ENCODE measurements around the gene SERPINE2.

The SERPINE2 gene

GRCh38 chr2:223979730-223980396 lies 59.2 kb downstream of the SERPINE2 start:
- no peaks in the 10 kb centered on the region for H3K36me3 Mint-ChIP-seq
- no peaks in the 10 kb centered on the region for H3K9me3 Mint-ChIP-seq
- no peak overlapping the region for H3K4me3 Mint-ChIP-seq
- H3K27ac Mint-ChIP-seq = no peak overlapping the region
- H3K4me1 Mint-ChIP-seq = no peaks in the 10 kb centered on the region
- no peak for ATAC-seq
- H3K27me3 Mint-ChIP-seq = peaks cover 6% of the 10 kb centered on the region

- no peaks in the 10 kb centered on the region for H3K9me3 Mint-ChIP-seq
- no peaks in the 10 kb centered on the region for H3K27me3 Mint-ChIP-seq
- ATAC-seq = no peak
- H3K4me3 Mint-ChIP-seq = no peak overlapping the region
- no peak overlapping the region for H3K27ac Mint-ChIP-seq
- H3K36me3 Mint-ChIP-seq = no peaks in the 10 kb centered on the region
- no peaks in the 10 kb centered on the region for H3K4me1 Mint-ChIP-seq
Measured at GRCh38 chr2:223978451-223978850, 60.6 kb downstream of the SERPINE2 start.

GRCh38 chr2:223976635-223977226 lies 62.4 kb downstream of the SERPINE2 start:
- Mint-ChIP-seq H3K27me3 (no peaks in the 10 kb centered on the region), H3K27ac (no peak overlapping the region), H3K4me1 (no peaks in the 10 kb centered on the region), H3K36me3 (no peaks in the 10 kb centered on the region), H3K4me3 (no peak overlapping the region), H3K9me3 (no peaks in the 10 kb centered on the region)
- ATAC-seq = no peak

- H3K9me3 Mint-ChIP-seq = no peaks in the 10 kb centered on the region
- no peak overlapping the region for H3K27ac Mint-ChIP-seq
- H3K4me1 Mint-ChIP-seq = peaks cover 8% of the 10 kb centered on the region
- no peaks in the 10 kb centered on the region for H3K27me3 Mint-ChIP-seq
- ATAC-seq = no peak
- H3K4me3 Mint-ChIP-seq = no peak overlapping the region
- H3K36me3 Mint-ChIP-seq = peaks cover 10% of the 10 kb centered on the region
Measured at GRCh38 chr2:223973606-223974005, 65.5 kb downstream of the SERPINE2 start.

- Mint-ChIP-seq H3K4me1 (peaks cover 8% of the 10 kb centered on the region), H3K9me3 (no peaks in the 10 kb centered on the region), H3K36me3 (peaks cover 10% of the 10 kb centered on the region), H3K4me3 (no peak overlapping the region), H3K27me3 (no peaks in the 10 kb centered on the region), H3K27ac (no peak overlapping the region)
- no peak for ATAC-seq
Measured at GRCh38 chr2:223972656-223973102, 66.4 kb downstream of the SERPINE2 start.

- Mint-ChIP-seq H3K4me1 (peaks cover 8% of the 10 kb centered on the region), H3K4me3 (no peak overlapping the region), H3K36me3 (peaks cover 12% of the 10 kb centered on the region), H3K9me3 (no peaks in the 10 kb centered on the region), H3K27ac (no peak overlapping the region), H3K27me3 (no peaks in the 10 kb centered on the region)
- ATAC-seq = no peak
Measured at GRCh38 chr2:223971731-223972130, 67.4 kb downstream of the SERPINE2 start.

- no peaks in the 10 kb centered on the region for H3K9me3 Mint-ChIP-seq
- H3K27ac Mint-ChIP-seq = no peak overlapping the region
- no peak overlapping the region for H3K4me3 Mint-ChIP-seq
- no peaks in the 10 kb centered on the region for H3K27me3 Mint-ChIP-seq
- no peak for ATAC-seq
- H3K36me3 Mint-ChIP-seq = peaks cover 22% of the 10 kb centered on the region
- H3K4me1 Mint-ChIP-seq = peaks cover 8% of the 10 kb centered on the region
Measured at GRCh38 chr2:223970343-223971128, 68.5 kb downstream of the SERPINE2 start.

GRCh38 chr2:223969856-223970255 lies 69.2 kb downstream of the SERPINE2 start:
- Mint-ChIP-seq H3K9me3 (no peaks in the 10 kb centered on the region), H3K4me3 (no peak overlapping the region), H3K27ac (no peak overlapping the region), H3K4me1 (peaks cover 8% of the 10 kb centered on the region), H3K36me3 (peaks cover 22% of the 10 kb centered on the region), H3K27me3 (no peaks in the 10 kb centered on the region)
- ATAC-seq = no peak

- Mint-ChIP-seq H3K27me3 (no peaks in the 10 kb centered on the region), H3K27ac (no peak overlapping the region), H3K4me3 (no peak overlapping the region), H3K9me3 (no peaks in the 10 kb centered on the region), H3K36me3 (peaks cover 22% of the 10 kb centered on the region), H3K4me1 (peaks cover 8% of the 10 kb centered on the region)
- ATAC-seq = no peak
Measured at GRCh38 chr2:223969315-223969714, 69.8 kb downstream of the SERPINE2 start.

- peaks cover 26% of the 10 kb centered on the region for H3K36me3 Mint-ChIP-seq
- H3K4me3 Mint-ChIP-seq = no peak overlapping the region
- no peaks in the 10 kb centered on the region for H3K9me3 Mint-ChIP-seq
- peaks cover 8% of the 10 kb centered on the region for H3K4me1 Mint-ChIP-seq
- no peak overlapping the region for H3K27ac Mint-ChIP-seq
- ATAC-seq = no peak
- H3K27me3 Mint-ChIP-seq = no peaks in the 10 kb centered on the region
Measured at GRCh38 chr2:223967981-223968380, 71.1 kb downstream of the SERPINE2 start.

- Mint-ChIP-seq H3K4me3 (peak overlapping the region; percentile 39), H3K36me3 (peaks cover 30% of the 10 kb centered on the region), H3K27ac (peak overlapping the region; percentile 19), H3K27me3 (no peaks in the 10 kb centered on the region), H3K4me1 (peaks cover 57% of the 10 kb centered on the region), H3K9me3 (no peaks in the 10 kb centered on the region)
- no peak for ATAC-seq
Measured at GRCh38 chr2:223959688-223960087, 79.4 kb downstream of the SERPINE2 start.

- Mint-ChIP-seq H3K9me3 (no peaks in the 10 kb centered on the region), H3K27ac (peak within 1 kb of the TSS; percentile 99), H3K4me1 (peaks cover 67% of the 10 kb centered on the region), H3K4me3 (peak within 1 kb of the TSS; percentile 98), H3K36me3 (peaks cover 25% of the 10 kb centered on the region), H3K27me3 (no peaks in the 10 kb centered on the region)
- peak; percentile 100 for ATAC-seq
Measured at GRCh38 chr2:223957092-223957851, 81.8 kb downstream of the SERPINE2 start, which contains the start of gene MRPL44. Gene MRPL44, plus strand, starts transcription at chr2:223957463. Its CDS starts 10 bp downstream, at chr2:223957473.

- Mint-ChIP-seq H3K36me3 (peaks cover 17% of the 10 kb centered on the region), H3K4me3 (peak overlapping the region; percentile 59), H3K4me1 (peaks cover 62% of the 10 kb centered on the region), H3K27ac (peak overlapping the region; percentile 99), H3K9me3 (no peaks in the 10 kb centered on the region), H3K27me3 (no peaks in the 10 kb centered on the region)
- no peak for ATAC-seq
Measured at GRCh38 chr2:223956300-223956699, 82.8 kb downstream of the SERPINE2 start.

GRCh38 chr2:223954401-223954800 lies 84.7 kb downstream of the SERPINE2 start:
- Mint-ChIP-seq H3K4me1 (peaks cover 59% of the 10 kb centered on the region), H3K27me3 (no peaks in the 10 kb centered on the region), H3K36me3 (no peaks in the 10 kb centered on the region), H3K27ac (peak overlapping the region; percentile 76), H3K9me3 (no peaks in the 10 kb centered on the region), H3K4me3 (no peak overlapping the region)
- no peak for ATAC-seq
